HepG2 (cell line): ENCODE measurements around the gene ARFIP1. TPM values are rescaled to one million over a fixed set of nuclear protein-coding genes. Genes with fewer than 3 reads are reported as not detected.

Experiments
- AGO2 ChIP-seq: fragments of 200-400 bp; formaldehyde crosslinking; optimal IDR thresholded peaks from 2 replicates; pipeline ENCODE3; 2017; ENCODE audit warnings: mild to moderate bottlenecking, low read depth, low read length, moderate library complexity
- CCDC6 ChIP-seq: sonication (generic); formaldehyde crosslinking; IDR thresholded peaks from 2 replicates; pipeline ENCODE4 v1.8.1; 2022; ENCODE audit warnings: mild to moderate bottlenecking, missing genetic modification reagents, moderate library complexity
- CEBPG ChIP-seq: IDR thresholded peaks from 2 replicates; pipeline ENCODE4 v1.6.1; 2016
- EP300 ChIP-seq, 3 experiments: sonication (generic) in 1 of 3; formaldehyde crosslinking in 1 of 3; IDR thresholded peaks; 2 replicates each; pipeline versions ENCODE4 v1.5.1 to v1.6.1; 2011 to 2020; ENCODE audit warnings: low read depth in 2 of 3, low read length in 2 of 3, borderline replicate concordance in 1 of 3, improper control_type of control experiment in 1 of 3, mild to moderate bottlenecking in 1 of 3, missing genetic modification reagents in 1 of 3, moderate library complexity in 1 of 3
- GATAD2A ChIP-seq: IDR thresholded peaks from 2 replicates; pipeline ENCODE4 v1.6.1; 2016
- GTF2F1 ChIP-seq: fragments of 150-350 bp; IDR thresholded peaks from 2 replicates; pipeline ENCODE4 v1.6.1; 2014; ENCODE audit warnings: low read length
- KDM1A ChIP-seq: IDR thresholded peaks from 2 replicates; pipeline ENCODE4 v1.6.1; 2016; ENCODE audit warnings: missing compliant biosample characterization
- KLF15 ChIP-seq: sonication (generic); formaldehyde crosslinking; IDR thresholded peaks from 2 replicates; pipeline ENCODE4 v1.8.1; 2023; ENCODE audit warnings: borderline replicate concordance, mild to moderate bottlenecking, inconsistent platforms, missing genetic modification reagents, mixed read lengths
- NCOA5 ChIP-seq: sonication (generic); formaldehyde crosslinking; IDR thresholded peaks from 2 replicates; pipeline ENCODE4 v1.4.0; 2020; ENCODE audit warnings: missing genetic modification reagents
- NFKBIZ ChIP-seq: IDR thresholded peaks from 2 replicates; pipeline ENCODE4 v1.6.1; 2018; ENCODE audit warnings: missing genetic modification reagents, missing compliant biosample characterization
- NKX3-1 ChIP-seq: sonication (generic); formaldehyde crosslinking; IDR thresholded peaks from 2 replicates; pipeline ENCODE4 v1.5.0; 2020; ENCODE audit warnings: missing genetic modification reagents
- NR2C2 ChIP-seq: sonication (generic); formaldehyde crosslinking; IDR thresholded peaks from 2 replicates; pipeline ENCODE4 v1.4.0; 2020; ENCODE audit warnings: missing genetic modification reagents, mild to moderate bottlenecking, moderate library complexity, borderline replicate concordance
- NRL ChIP-seq: sonication (generic); formaldehyde crosslinking; IDR thresholded peaks from 2 replicates; pipeline ENCODE4 v1.5.0; 2020; ENCODE audit warnings: missing genetic modification reagents, mild to moderate bottlenecking, moderate library complexity, borderline replicate concordance
- PHF21A ChIP-seq: sonication (generic); formaldehyde crosslinking; IDR thresholded peaks from 2 replicates; pipeline ENCODE4 v1.5.0; 2020; ENCODE audit warnings: mild to moderate bottlenecking, missing genetic modification reagents
- ZBTB7B ChIP-seq: sonication (generic); formaldehyde crosslinking; IDR thresholded peaks from 2 replicates; pipeline ENCODE4 v1.4.0; 2020; ENCODE audit warnings: missing genetic modification reagents
- ZEB1 ChIP-seq: IDR thresholded peaks from 2 replicates; pipeline ENCODE4 v1.6.1; 2012; ENCODE audit warnings: mild to moderate bottlenecking, low read depth, inconsistent platforms; ENCODE audit not compliant: insufficient replicate concordance
- ZNF224 ChIP-seq: sonication (generic); formaldehyde crosslinking; IDR thresholded peaks from 2 replicates; pipeline ENCODE4 v1.5.0; 2020; ENCODE audit warnings: mild to moderate bottlenecking, missing genetic modification reagents
- ZNF263 ChIP-seq: sonication (generic); formaldehyde crosslinking; IDR thresholded peaks from 2 replicates; pipeline ENCODE4 v1.4.0; 2020; ENCODE audit warnings: missing genetic modification reagents
- ZNF382 ChIP-seq: sonication (generic); formaldehyde crosslinking; IDR thresholded peaks from 2 replicates; pipeline ENCODE4 v1.5.0; 2020; ENCODE audit warnings: missing genetic modification reagents, mild to moderate bottlenecking, borderline replicate concordance
- ZNF616 ChIP-seq: sonication (generic); formaldehyde crosslinking; IDR thresholded peaks from 2 replicates; pipeline ENCODE4 v1.5.0; 2020; ENCODE audit warnings: low read depth, mild to moderate bottlenecking, missing genetic modification reagents
- ZNF709 ChIP-seq: sonication (generic); formaldehyde crosslinking; IDR thresholded peaks from 2 replicates; pipeline ENCODE4 v1.5.0; 2020; ENCODE audit warnings: mild to moderate bottlenecking, missing genetic modification reagents
- polyA plus RNA-seq, 8 experiments: library from polyadenylated mRNA; depleted of rRNA in 3 of 8; stranded (reverse) in 7 of 8; unstranded in 1 of 8; fragments of >200 nt; fragmentation: Illumina TruSeq in 4 of 8; extraction: Trizol in 4 of 8; gene quantifications; 2 replicates each; pipeline versions ENCODE4 v1.2.1 to v1.2.3, GENCODE V29; 2011 to 2016; ENCODE audit warnings: low read depth in 4 of 8, missing spikeins in 1 of 8, mixed read lengths in 1 of 8; ENCODE audit not compliant: insufficient read depth in 1 of 8
- total RNA-seq, 5 experiments: library from RNA; depleted of rRNA; stranded (reverse); fragments of >200 nt; fragmentation: Illumina TruSeq; extraction: Trizol; gene quantifications; 2 replicates each; pipeline ENCODE4 v1.2.3, GENCODE V29; 2016; ENCODE audit warnings: low read depth in 1 of 5
- TF ChIP-seq, protein P1 (sequence below): sonication (generic); formaldehyde crosslinking; IDR thresholded peaks from 2 replicates; pipeline ENCODE4 v1.4.0; 2020; ENCODE audit warnings: missing genetic modification reagents, borderline replicate concordance
- TF ChIP-seq, protein P2 (sequence below): sonication (generic); formaldehyde crosslinking; IDR thresholded peaks from 2 replicates; pipeline ENCODE4 v1.8.1; 2023; ENCODE audit warnings: mild to moderate bottlenecking, missing genetic modification reagents, borderline replicate concordance
- TF ChIP-seq, protein P3 (sequence below): sonication (generic); formaldehyde crosslinking; IDR thresholded peaks from 2 replicates; pipeline ENCODE4 v1.4.0; 2020; ENCODE audit warnings: missing genetic modification reagents, low read depth, mild to moderate bottlenecking, borderline replicate concordance
- TF ChIP-seq, protein P4 (sequence below): sonication (generic); formaldehyde crosslinking; IDR thresholded peaks from 2 replicates; pipeline ENCODE4 v1.4.0; 2020; ENCODE audit warnings: missing genetic modification reagents, mild to moderate bottlenecking, borderline replicate concordance

The ARFIP1 gene
- total and polyA plus RNA-seq, 2 of the 13 experiments (the other 11 are each of a cell fraction or from before 2014, with no cell fraction given) = 9.9 to 27.7 TPM

DNA sequence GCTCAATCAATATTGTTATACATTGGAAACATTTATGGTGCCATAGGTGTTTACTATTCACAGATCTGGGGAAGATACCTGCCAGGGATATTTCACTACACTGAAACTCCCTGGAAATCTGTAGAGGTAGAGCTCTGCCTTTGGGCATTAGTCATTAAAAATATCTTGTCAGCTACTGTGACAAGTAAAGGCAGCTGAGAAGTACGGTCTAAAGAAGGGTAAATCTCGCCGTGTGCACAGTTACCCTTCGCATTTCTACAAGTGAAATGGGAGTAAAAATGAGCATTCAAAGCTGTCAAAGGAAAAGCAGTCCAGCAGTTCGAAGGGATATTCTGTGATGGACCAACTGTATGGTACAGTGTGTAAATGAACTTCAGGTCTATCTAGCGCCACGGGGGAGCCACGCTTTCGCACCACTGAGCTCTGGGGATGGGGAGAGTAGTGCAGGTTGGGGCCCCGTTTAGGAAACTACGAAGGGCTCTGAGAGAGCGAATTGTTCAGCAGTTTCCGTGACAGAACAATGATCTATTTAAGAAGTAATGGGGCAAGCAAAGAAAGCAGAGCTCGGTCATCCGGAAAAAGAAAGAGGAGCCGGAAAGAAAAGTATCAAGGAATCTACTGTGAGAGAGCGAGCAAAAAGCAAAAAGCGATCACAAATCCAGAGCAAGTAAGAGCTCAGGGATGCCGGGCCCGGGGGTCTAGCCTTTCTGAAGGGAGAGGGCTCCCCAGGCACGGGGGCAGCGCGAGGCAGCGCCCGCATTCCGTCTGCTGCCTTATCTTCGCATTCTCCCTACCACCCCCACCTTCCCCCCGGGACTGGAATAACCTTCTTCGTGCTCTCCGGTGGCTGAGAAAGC, 870 bp upstream of the ARFIP1 start (continued):
- TF ChIP-seq, protein P1, sequence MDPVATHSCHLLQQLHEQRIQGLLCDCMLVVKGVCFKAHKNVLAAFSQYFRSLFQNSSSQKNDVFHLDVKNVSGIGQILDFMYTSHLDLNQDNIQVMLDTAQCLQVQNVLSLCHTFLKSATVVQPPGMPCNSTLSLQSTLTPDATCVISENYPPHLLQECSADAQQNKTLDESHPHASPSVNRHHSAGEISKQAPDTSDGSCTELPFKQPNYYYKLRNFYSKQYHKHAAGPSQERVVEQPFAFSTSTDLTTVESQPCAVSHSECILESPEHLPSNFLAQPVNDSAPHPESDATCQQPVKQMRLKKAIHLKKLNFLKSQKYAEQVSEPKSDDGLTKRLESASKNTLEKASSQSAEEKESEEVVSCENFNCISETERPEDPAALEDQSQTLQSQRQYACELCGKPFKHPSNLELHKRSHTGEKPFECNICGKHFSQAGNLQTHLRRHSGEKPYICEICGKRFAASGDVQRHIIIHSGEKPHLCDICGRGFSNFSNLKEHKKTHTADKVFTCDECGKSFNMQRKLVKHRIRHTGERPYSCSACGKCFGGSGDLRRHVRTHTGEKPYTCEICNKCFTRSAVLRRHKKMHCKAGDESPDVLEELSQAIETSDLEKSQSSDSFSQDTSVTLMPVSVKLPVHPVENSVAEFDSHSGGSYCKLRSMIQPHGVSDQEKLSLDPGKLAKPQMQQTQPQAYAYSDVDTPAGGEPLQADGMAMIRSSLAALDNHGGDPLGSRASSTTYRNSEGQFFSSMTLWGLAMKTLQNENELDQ (CRISPR knock-in tag) = no peak
- TF ChIP-seq ZNF382 (CRISPR knock-in tag) (no peak), ZNF616 (CRISPR knock-in tag) (0 out of 2 replicates have a peak, but pooled peaks have one; percentile 19), NKX3-1 (CRISPR knock-in tag) (0 out of 2 replicates have a peak, but pooled peaks have one; percentile 33), KLF15 (CRISPR knock-in tag) (no peak), ZEB1 (no peak), NFKBIZ (no peak), NRL (CRISPR knock-in tag) (0 out of 2 replicates have a peak, but pooled peaks have one; percentile 8), ZNF263 (CRISPR knock-in tag) (no peak), CEBPG (no peak), AGO2 (no peak), KDM1A (CRISPR knock-in tag) (no peak), ZNF709 (CRISPR knock-in tag) (peak; percentile 28; the same call in 1 of the 2 replicates), CCDC6 (no peak), ZNF224 (CRISPR knock-in tag) (no peak), ZBTB7B (CRISPR knock-in tag) (no peak), EP300 (IDR thresholded peaks at IDR 0.05; ENCODE audit: low read depth in 2 of 2, low read length in 2 of 2) (no peak), EP300 (CRISPR knock-in tag; IDR thresholded peaks at IDR 0.05; ENCODE audit: borderline replicate concordance) (no peak), NR2C2 (no peak), PHF21A (no peak), GATAD2A (CRISPR knock-in tag) (no peak), GTF2F1 (no peak), NCOA5 (CRISPR knock-in tag) (no peak)
- TF ChIP-seq, protein P2, sequence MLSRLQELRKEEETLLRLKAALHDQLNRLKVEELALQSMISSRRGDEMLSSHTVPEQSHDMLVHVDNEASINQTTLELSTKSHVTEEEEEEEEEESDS = no peak
- TF ChIP-seq, protein P3, sequence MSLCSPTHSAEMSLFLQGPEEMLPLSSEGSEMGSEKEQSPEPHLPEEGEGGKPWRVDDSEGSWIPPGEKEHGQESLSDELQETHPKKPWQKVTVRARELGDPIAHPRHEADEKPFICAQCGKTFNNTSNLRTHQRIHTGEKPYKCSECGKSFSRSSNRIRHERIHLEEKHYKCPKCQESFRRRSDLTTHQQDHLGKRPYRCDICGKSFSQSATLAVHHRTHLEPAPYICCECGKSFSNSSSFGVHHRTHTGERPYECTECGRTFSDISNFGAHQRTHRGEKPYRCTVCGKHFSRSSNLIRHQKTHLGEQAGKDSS = no peak
- TF ChIP-seq, protein P4, sequence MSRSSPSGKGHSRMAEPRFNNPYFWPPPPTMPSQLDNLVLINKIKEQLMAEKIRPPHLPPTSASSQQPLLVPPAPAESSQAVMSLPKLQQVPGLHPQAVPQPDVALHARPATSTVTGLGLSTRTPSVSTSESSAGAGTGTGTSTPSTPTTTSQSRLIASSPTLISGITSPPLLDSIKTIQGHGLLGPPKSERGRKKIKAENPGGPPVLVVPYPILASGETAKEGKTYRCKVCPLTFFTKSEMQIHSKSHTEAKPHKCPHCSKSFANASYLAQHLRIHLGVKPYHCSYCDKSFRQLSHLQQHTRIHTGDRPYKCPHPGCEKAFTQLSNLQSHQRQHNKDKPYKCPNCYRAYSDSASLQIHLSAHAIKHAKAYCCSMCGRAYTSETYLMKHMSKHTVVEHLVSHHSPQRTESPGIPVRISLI = no peak
